ENCODE results near the gene GCN1. TPM values are rescaled to one million over a fixed set of nuclear protein-coding genes. Genes with fewer than 3 reads are reported as not detected.

GCN1 gene
- total RNA-seq, 1 experiment from 2014 or later = 51.5 TPM

DNA sequence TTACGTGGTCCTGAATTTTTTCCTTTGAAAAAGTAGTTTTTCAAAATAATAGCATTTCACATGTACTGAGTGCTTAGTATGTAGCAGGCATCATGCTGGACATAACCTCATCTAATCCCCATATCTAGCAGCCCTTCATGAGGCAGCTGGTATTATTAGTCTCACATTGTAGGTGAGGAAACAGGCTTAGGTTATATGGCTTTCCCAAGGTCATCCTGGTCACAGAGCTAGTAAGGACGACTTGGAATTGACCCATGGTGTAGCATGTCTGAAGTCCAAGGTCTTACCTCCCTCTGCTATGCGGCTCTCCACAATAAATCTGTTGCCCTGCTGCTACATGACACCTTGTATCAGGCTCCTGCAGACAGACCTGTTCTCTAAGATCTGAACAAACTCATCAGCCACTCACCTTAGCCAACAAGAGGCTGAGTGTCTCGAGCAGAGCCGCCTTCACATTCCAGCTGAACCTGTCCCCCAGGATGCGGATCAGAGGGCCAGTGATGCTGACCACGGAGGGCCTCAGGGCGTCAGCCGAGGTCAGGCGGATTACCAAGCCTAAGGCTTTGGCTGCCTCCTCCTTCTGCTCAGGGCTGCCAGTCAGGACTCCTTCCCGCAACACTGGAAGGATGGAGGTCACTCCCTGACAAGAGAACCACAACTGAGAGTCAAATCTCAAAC lies 58.3 kb downstream of the GCN1 start:
- in situ Hi-C loops (cut with HindIII; ENCODE audit: low pct_unique_long_range_greater_than_20kb, low sequenced_read_pairs) = no loop called here
- no peak for DNase-seq (ENCODE audit: low read depth)

DNA sequence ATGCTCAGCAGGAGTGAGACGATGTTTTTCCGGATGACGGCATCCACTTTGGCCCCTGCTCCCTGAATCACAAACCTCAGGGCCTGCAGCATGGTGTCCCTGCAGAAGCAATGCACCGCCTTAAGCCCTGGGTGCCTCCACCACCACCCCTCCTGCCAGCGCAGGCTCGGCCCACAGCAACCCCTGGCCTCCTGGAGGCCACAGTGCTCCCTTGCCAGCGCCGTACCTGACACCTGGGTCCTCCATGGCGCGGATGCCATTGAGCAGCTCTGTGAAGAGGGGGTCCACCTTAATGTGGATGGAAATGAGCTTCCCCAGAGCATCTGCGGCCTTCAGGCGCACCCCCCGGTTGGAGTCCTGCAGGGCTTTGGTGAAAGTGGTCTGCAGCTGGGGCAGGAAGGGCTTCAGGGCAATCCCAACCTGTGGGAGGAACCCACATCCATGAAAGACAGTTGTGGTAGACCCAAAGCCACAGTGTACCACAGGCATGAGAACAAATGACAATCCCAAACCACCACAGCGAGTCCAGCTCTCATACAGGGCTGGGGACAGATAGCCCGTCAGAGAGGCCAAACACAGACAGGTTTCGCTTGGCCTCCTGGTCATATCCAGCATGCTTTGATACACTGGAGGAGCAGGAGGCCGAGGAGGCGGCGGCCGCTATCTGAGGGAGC lies 60.1 kb downstream of the GCN1 start:
- in situ Hi-C loops (cut with HindIII; ENCODE audit: low pct_unique_long_range_greater_than_20kb, low sequenced_read_pairs) = no loop called here
- DNase-seq (ENCODE audit: low read depth) = no peak

DNA sequence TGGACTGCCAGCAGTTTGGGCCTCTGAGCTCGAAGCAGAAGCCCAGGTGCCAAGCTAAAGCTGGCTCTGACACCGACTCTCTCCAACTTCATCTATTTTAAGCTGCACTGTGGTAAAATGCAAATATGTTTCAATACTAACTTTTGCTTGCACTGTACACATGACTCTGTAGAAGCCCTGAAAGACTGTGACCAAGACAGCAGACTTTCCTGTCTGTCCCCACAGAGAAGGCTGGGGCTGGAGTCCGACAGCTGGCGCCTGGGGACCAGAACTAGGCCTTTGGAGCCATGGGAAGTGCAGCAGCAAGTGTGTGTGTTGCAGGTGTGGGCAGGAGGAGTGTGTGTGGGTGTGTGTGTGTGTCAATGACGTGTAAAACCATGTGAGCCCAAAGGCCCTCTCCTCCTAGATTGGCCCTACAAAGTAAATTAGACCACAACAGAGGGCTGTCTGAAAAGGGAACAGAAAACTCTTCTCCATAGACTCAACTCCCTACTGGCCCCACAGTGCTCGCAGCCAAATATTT lies 61.6 kb downstream of the GCN1 start:
- in situ Hi-C loops (cut with HindIII; ENCODE audit: low pct_unique_long_range_greater_than_20kb, low sequenced_read_pairs) = no loop called here
- DNase-seq (ENCODE audit: low read depth) = no peak

DNA sequence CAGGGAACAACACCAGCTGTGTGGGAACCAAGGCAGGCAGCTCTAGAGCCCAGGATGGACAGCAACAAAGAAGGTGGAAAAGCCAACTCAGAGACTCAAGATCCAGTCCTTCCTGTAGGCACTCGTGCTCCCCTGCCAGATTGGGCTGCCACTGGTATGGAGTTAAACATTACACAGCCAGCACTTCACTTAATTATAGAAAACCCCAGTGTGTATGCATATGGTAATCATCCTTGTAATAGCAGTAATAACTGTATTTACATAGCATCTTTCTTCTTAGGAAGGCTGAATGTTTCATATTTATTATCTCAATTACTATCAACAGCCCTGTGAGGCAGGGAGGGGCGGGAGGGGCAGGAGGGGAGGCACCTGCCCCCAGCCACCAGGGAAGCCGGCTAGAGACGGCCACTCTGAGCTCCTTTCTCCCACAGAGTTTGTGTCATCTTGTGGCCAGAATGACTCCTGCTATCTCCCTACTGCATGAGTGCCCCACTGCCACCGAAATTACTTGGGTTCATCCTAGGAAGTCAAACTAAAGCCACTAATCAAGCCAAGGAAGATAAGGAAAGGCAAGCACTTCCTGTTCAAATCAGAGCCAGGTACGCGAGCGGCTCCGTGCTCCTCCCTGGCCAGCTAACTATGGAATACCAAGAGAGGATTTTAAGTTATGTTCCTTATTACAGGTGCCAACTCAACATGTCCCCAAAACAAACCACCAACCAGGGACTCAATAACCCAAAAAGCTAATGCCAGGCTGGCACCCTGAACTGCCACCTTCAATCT lies 62.3 kb downstream of the GCN1 start:
- in situ Hi-C loops (cut with HindIII; ENCODE audit: low pct_unique_long_range_greater_than_20kb, low sequenced_read_pairs) = no loop called here
- DNase-seq (ENCODE audit: low read depth) = no peak

DNA sequence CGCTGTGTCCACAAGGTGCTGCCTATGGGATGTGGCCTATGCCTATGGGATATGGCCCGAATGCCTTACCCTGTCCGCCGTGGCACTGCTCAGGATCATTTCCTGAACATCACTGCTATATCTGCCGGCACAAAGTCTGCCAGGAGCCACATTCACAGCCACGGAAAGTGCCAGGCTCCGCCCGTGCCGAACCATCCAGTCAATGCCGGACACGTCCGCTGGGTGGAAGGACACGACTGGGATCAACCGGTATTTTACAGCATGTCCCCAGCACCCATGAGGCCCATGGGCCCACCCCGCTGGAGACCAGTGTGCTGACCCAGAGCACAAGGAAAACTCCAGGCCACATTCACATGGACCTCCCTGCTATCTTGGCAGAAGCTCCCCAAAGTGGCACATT lies 63.4 kb downstream of the GCN1 start:
- in situ Hi-C loops (cut with HindIII; ENCODE audit: low pct_unique_long_range_greater_than_20kb, low sequenced_read_pairs) = no loop called here
- no peak for DNase-seq (ENCODE audit: low read depth)

DNA sequence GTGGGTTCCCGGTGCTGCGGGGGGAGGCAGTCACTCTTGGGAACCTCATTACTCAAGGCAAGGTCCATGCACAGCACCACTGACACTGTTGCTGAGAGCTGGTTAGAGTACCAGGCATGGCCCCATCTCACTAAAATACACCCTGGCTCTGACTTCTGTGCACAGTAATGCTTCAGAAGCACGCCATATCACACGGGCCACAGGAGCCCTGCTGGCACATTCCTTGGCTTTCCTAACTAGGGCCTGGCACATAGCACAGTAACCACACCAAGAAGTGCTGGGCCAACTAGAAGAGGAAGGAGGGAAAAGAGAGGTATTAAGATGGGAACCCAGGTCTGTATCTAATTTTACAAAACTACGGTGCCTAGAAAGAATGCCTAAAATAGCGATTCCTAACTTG lies 64.5 kb downstream of the GCN1 start:
- in situ Hi-C loops (cut with HindIII; ENCODE audit: low pct_unique_long_range_greater_than_20kb, low sequenced_read_pairs) = no loop called here
- no peak for DNase-seq (ENCODE audit: low read depth)

DNA sequence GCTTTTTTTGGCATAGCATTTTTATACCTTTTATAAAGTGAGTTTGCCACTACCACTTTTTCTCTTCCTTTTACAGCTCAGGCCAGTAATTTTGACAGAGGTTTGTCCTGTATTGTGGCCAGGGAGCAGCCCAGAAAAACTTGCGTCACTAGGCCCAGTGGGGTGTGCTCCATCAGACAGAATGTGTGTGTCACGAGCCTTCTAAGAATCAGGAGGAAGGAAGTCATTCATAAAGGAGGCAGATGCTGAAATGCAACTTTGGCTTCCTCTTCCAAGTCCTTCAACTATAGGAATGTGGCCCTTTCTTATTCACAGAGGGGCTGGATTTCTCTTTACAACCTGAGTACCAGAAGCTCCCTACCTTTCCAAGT lies 67.9 kb downstream of the GCN1 start:
- DNase-seq (ENCODE audit: low read depth) = no peak
- in situ Hi-C loops (cut with HindIII; ENCODE audit: low pct_unique_long_range_greater_than_20kb, low sequenced_read_pairs) = no loop called here

DNA sequence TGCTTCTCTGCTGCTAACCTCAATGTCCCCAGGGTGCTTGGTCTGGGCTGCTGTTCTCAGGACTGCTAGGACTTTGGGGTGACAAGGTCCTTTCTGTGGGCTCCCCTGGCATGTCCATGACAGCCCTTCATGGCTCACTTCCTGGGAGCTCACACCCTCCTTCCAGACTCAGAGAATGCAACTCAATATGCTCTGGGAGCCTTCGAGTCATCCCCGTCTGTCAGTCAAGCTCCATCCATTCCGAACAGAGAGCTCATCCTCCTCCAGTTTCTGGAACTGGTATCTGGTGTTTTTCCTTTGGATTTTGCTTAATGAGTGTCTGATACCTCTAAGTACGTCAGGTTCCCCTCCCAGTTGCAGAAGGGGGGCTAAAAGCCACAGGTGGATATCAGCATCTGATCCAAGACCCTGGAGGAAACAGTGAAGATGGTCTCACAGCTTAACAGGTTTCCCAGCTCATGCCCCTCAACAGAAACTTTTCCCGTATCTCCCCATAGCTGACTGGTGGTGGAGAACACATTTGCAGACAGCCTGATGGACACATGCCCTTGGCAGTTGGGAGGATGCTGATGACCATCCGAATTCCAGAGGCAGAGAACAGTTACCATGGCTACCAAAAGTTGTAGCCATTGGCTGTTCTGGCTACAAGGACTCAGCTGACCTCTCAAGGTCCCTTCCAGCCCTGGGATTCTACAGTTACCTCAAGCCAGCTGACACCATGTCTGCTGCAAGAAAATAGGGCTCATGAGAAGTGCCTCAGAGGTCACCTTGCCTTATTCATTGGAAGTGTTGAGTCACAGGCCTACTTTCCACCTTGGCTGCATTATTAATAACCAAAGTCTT lies 68.5 kb downstream of the GCN1 start:
- in situ Hi-C loops (cut with HindIII; ENCODE audit: low pct_unique_long_range_greater_than_20kb, low sequenced_read_pairs) = no loop called here
- DNase-seq (ENCODE audit: low read depth) = no peak

DNA sequence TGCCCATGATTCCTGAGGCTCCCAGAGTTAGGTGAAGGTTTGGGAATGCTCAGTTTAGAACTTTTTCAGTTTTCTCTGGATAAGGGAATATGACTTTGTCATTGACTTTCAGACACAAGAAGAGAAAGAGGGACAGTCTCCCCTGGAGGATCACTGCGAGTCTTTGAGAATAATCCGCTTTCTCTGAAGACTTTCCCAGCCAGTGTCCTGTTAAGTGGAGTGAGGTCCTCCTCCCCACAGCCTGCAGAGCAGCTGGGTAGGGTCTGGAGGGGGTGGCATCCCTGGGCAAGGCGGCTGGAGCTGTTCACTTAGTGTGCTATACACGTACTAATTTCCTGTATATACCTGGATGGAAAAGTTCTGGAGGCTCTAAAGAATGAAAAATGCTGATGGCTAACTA lies 69.5 kb downstream of the GCN1 start:
- in situ Hi-C loops (cut with HindIII; ENCODE audit: low pct_unique_long_range_greater_than_20kb, low sequenced_read_pairs) = no loop called here
- no peak for DNase-seq (ENCODE audit: low read depth)

DNA sequence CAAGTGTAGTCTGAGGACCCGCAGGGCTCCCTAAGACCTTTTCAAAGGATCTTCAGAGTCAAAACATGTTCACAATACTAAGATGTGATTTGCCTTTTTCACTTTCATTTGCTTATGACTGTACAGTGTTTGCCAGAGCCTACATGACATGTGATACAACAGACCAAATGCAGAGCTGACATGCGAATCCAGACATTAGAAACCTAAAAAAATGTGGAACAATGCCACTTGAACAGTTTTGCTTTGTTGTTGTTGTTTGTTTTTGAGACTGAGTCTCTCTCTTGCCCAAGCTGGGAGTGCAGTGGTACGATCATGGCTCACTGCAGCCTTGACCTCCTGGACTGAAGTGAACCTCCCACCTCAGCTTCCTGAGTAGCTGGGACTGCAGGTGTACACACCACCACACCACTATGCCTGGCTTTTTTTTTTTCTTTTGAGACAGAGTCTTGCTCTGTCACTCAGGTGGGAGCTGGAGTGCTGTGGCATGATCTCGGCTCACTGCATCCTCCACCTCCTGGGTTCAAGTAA lies 72.7 kb downstream of the GCN1 start:
- in situ Hi-C loops (cut with HindIII; ENCODE audit: low pct_unique_long_range_greater_than_20kb, low sequenced_read_pairs) = no loop called here
- no peak for DNase-seq (ENCODE audit: low read depth)

DNA sequence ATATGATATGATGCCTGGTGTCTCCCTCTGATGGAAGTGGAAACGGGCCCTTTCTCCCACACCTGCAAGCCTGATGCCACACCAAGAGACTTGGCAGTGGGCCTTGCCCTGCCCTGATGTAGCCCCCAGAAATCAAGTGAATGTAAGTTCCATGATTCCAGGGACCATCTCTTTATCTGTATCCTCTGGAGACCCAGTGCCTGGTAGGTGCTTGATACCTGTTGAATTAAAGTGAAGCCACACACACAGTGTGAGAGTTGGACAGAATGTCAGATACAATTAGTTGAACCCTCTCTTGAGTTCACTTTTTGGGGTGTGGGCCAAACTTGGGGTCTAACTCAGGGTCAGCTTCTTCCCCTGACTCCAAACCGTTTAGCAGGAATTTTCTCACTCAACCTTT lies 73.2 kb downstream of the GCN1 start:
- in situ Hi-C loops (cut with HindIII; ENCODE audit: low pct_unique_long_range_greater_than_20kb, low sequenced_read_pairs) = no loop called here
- DNase-seq (ENCODE audit: low read depth) = no peak

DNA sequence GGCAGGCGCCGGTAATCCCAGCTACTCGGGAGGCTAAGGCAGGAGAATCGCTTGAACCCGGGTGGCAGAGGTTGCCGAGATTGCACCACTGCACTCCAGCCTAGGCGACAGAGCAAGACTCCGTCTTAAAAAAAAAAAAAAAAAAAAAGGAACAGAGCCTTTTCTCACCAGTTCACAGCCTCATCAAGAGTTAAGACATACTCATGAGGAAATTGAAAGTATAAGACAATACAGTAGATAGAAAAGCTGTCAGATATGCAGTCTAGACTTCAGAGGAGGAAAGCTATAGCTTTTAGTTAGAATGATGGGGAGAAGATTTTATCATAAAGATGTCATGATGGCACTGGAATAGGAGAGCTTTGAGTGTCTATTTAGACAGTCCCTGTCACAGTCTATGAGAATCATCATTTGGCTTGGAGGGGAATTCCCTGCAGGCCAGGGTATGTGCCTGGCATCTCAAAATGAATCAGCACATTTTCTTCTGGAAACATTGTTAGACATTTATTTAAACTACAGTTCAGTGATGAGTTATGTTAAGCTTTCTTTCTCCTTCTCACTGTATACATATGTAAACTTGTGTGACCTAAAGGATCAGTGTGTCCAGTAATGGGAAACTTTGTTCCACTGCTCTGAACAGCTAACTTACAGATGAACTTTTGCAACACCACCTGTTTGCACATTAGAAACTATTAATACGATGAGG lies 75.1 kb downstream of the GCN1 start:
- peak; percentile 75 for DNase-seq (ENCODE audit: low read depth)
- in situ Hi-C loops (cut with HindIII; ENCODE audit: low pct_unique_long_range_greater_than_20kb, low sequenced_read_pairs) = no loop called here

DNA sequence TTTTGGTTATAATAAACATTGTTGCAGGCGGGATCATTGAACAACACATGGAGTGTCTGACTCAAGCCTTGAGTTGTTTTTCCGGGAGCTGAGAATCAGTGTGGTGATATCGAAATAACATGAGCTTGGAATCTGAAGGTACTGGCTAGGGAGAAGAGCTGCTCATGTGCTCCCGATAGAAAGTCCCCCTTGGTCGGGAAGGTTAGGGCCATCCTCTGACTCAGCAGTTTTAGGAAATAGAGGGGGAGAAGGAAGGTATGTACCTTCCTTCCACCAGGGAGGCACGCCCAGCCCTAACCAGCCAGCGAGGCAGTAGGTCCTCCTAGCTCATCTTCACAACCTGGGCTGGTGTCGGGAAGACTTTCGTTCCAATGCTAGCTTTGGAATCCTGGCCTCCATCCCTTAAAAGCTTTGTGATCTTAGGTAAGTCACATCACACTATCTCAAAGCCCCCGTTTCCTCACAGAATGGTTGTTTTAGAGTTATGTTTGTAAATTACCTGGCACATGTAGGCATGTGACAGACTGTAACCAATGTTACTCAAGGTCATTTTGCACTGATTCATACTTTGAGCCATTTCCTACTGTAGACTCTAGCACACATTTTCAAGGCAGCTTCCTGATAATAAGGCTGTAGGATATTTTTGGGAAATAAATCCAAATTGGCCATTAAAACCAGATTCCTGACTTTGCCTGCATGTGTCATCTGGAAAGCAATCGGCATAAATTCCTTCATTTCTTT lies 76.0 kb downstream of the GCN1 start:
- in situ Hi-C loops (cut with HindIII; ENCODE audit: low pct_unique_long_range_greater_than_20kb, low sequenced_read_pairs) = no loop called here
- DNase-seq (ENCODE audit: low read depth) = peak; percentile 77

DNA sequence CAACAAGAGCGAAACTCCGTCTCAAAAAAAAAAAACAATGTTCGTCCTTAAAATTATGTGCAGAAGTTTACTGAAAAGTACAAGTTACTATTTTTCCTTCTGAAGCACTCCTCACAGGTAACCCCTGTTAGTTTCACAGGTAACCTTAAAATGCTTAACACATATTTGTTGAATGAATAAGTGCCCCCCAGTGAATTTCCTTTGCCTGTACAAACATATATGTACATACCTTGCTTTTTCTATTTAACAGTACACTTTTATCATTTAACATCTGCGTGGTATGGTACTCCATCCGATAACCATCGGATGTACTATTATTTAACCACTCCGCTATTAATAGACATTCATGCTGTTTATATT lies 76.6 kb downstream of the GCN1 start:
- DNase-seq (ENCODE audit: low read depth) = no peak
- in situ Hi-C loops (cut with HindIII; ENCODE audit: low pct_unique_long_range_greater_than_20kb, low sequenced_read_pairs) = no loop called here

DNA sequence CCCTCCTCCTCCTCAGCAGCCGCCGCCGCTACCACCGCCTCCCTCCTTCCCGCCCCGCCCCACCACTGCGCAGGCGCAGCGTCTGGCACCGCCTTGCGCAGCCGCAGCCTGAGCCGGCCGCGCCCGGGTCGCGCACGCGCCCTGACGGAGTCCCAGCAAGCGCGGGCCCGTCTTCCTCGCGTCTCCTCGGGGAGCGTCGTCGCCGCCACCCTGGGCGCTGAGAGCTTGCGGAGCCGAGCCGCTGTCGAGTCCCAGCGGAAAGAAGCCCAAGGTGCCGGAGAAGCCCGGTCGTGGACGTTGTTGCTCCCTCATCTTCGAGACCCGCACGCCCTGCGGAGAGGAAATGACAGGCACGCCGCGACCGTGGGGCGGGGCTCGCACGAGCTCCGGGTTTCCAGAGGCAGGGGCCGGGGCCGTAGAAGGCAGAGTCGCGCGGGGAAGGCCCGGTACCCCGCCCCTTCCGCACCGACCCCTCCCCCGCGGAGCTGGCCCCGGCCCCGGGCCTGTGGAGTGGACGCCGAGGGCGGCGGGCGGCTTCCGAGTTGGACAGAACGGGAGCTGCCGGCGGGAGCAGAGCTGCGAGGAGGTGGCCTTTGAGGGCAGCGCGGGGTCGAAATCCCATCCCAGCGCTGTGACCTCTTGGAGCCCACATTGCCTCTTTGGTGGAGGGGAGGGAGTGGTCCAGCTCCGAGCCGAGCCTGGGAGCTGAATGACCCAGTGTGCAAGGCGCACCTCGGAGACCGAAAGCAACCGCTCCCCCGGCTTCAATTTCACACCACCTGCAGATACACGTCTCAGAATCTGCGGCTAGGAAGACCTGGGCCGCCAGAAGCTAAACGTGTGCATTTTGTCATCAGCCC lies 77.5 kb downstream of the GCN1 start:
- DNase-seq (ENCODE audit: low read depth) = peak; percentile 93
- in situ Hi-C loops (cut with HindIII; ENCODE audit: low pct_unique_long_range_greater_than_20kb, low sequenced_read_pairs) = no loop called here

DNA sequence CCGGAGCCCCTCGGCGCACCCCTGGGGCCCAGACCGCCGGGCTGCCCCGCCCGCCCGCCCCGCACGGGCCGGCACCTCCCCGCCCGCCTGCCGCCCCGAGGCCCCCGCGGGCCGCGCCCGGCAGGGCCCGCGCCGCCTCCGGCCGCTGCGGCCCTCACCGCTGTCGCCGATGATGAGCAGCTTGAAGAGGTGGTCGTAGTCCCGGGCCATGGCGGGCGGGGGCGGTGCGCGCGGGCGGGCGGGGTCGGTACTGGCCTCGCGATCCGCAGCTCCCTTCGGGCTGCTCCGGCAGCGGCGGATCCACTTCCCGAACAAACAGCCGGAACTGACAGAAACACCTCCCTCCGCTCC lies 78.1 kb downstream of the GCN1 start, which contains the start of gene RAB35:
RAB35 (minus strand) TSS at position 313 of the 351 bp plus-strand sequence; CDS start at position 210, 103 bp downstream.
- DNase-seq (ENCODE audit: low read depth) = no peak
- in situ Hi-C loops (cut with HindIII; ENCODE audit: low pct_unique_long_range_greater_than_20kb, low sequenced_read_pairs) = no loop called here
